ENCODE measurements around the gene PTTG1. TPM values are rescaled to one million over a fixed set of nuclear protein-coding genes. Genes with fewer than 3 reads are reported as not detected.

PTTG1 gene
- total RNA-seq, 1 experiment from 2014 or later, result 183 TPM

DNA sequence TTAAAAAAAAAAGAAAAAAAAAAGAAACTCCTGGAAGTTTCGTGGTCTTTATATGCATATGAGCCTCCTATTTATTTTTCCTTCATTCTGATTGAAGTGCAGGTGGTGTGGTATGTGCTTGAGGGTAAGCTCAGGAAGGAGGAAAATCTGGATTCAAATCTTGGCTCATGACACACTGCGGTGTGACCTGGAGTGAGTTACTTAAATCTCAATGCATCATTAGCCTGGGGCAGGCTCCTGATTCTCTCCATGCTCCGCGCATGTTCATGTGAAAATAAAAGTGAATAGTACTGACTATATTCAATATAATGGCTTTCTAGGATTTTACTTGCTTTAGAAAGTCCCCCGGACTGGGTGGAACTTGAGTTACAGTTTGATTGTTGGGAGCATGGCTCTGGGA, 35.6 kb downstream of the PTTG1 start:
- Histone ChIP-seq H3K4me3 (replicated peaks in 1 of 2; ENCODE audit: low read depth in 1 of 2, low read length in 2 of 2) (no peak overlapping the region), H2AFZ (ENCODE audit: low read depth, low read length, poor library complexity, severe bottlenecking) (no peak overlapping the region), H3K4me2 (ENCODE audit: low read length) (no peak overlapping the region), H3K4me1 (ENCODE audit: control insufficient read depth in 1 of 2, insufficient read depth in 2 of 2, low read length in 2 of 2) (no peaks in the 10 kb centered on the region), H3K9ac (ENCODE audit: low read length) (no peak overlapping the region), H4K20me1 (ENCODE audit: insufficient read depth) (no peaks in the 10 kb centered on the region), H3K9me3 (ENCODE audit: control insufficient read depth in 1 of 2, insufficient read depth in 1 of 2, low read depth in 1 of 2, low read length in 2 of 2) (no peaks in the 10 kb centered on the region), H3K27ac (ENCODE audit: low read depth, low read length) (no peak overlapping the region), H3K27me3 (ENCODE audit: insufficient read depth, low read length) (peaks cover 33% of the 10 kb centered on the region), H3K36me3 (ENCODE audit: control insufficient read depth in 1 of 2, insufficient read depth in 2 of 2, low read length in 2 of 2) (no peaks in the 10 kb centered on the region), H3K9me2 (ENCODE audit: insufficient read depth) (no peaks in the 10 kb centered on the region), H3K79me2 (ENCODE audit: insufficient read depth, low read length) (no peaks in the 10 kb centered on the region)
- intact Hi-C loops (cut with micrococcal nuclease), result no loop called here
- ATAC-seq (no peak), DNase-seq (ENCODE audit: low read depth, low spot score) (no peak)
- no peak for TF ChIP-seq ELF1 (IDR thresholded peaks at IDR 0.05; ENCODE audit: borderline replicate concordance, low read depth)
- TF ChIP-seq, protein P1, sequence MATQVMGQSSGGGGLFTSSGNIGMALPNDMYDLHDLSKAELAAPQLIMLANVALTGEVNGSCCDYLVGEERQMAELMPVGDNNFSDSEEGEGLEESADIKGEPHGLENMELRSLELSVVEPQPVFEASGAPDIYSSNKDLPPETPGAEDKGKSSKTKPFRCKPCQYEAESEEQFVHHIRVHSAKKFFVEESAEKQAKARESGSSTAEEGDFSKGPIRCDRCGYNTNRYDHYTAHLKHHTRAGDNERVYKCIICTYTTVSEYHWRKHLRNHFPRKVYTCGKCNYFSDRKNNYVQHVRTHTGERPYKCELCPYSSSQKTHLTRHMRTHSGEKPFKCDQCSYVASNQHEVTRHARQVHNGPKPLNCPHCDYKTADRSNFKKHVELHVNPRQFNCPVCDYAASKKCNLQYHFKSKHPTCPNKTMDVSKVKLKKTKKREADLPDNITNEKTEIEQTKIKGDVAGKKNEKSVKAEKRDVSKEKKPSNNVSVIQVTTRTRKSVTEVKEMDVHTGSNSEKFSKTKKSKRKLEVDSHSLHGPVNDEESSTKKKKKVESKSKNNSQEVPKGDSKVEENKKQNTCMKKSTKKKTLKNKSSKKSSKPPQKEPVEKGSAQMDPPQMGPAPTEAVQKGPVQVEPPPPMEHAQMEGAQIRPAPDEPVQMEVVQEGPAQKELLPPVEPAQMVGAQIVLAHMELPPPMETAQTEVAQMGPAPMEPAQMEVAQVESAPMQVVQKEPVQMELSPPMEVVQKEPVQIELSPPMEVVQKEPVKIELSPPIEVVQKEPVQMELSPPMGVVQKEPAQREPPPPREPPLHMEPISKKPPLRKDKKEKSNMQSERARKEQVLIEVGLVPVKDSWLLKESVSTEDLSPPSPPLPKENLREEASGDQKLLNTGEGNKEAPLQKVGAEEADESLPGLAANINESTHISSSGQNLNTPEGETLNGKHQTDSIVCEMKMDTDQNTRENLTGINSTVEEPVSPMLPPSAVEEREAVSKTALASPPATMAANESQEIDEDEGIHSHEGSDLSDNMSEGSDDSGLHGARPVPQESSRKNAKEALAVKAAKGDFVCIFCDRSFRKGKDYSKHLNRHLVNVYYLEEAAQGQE (IDR thresholded peaks at IDR 0.05; ENCODE audit: low read depth), result no peak
- TF ChIP-seq YY1 (IDR thresholded peaks at IDR 0.05; ENCODE audit: extremely low read depth, insufficient replicate concordance, low read depth, low read length), result no peak
- TF ChIP-seq JUND (IDR thresholded peaks at IDR 0.05), result no peak
- TF ChIP-seq EZH2 (IDR thresholded peaks at IDR 0.05), result no peak
- TF ChIP-seq RAD21 (IDR thresholded peaks at IDR 0.05; ENCODE audit: low read depth), result no peak
- no peak for TF ChIP-seq SRF (IDR thresholded peaks at IDR 0.05; ENCODE audit: low read depth)
- no peak for TF ChIP-seq EGR1 (IDR thresholded peaks at IDR 0.05; ENCODE audit: low read depth)
- TF ChIP-seq POLR2A (IDR thresholded peaks at IDR 0.05; ENCODE audit: borderline replicate concordance, extremely low read depth, insufficient read depth, insufficient read length), result no peak
- TF ChIP-seq, protein P2, sequence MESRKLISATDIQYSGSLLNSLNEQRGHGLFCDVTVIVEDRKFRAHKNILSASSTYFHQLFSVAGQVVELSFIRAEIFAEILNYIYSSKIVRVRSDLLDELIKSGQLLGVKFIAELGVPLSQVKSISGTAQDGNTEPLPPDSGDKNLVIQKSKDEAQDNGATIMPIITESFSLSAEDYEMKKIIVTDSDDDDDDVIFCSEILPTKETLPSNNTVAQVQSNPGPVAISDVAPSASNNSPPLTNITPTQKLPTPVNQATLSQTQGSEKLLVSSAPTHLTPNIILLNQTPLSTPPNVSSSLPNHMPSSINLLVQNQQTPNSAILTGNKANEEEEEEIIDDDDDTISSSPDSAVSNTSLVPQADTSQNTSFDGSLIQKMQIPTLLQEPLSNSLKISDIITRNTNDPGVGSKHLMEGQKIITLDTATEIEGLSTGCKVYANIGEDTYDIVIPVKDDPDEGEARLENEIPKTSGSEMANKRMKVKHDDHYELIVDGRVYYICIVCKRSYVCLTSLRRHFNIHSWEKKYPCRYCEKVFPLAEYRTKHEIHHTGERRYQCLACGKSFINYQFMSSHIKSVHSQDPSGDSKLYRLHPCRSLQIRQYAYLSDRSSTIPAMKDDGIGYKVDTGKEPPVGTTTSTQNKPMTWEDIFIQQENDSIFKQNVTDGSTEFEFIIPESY (IDR thresholded peaks at IDR 0.05; ENCODE audit: extremely low read depth, insufficient replicate concordance, low read length), result no peak
- no peak for TF ChIP-seq POLR2AphosphoS5 (IDR thresholded peaks at IDR 0.05; ENCODE audit: low read depth, low read length)
- ChIA-PET POLR2A (no interaction called here), CTCF (no interaction called here), RAD21 (ENCODE audit: low non-redundant PET in 1 of 2, low total read pairs in 2 of 2, uncharacterized antibody in 2 of 2, unreplicated experiment in 2 of 2) (no interaction called here)
- BruUV-seq (replicated peaks), result no TSS peak
